Stomach (tissue), 9 donors: Measurements from ENCODE around the gene CYYR1. TPM values are rescaled to one million over a fixed set of nuclear protein-coding genes. Genes with fewer than 3 reads are reported as not detected.
"Not testable (repeated sequence)": the region's sequence is repeated elsewhere in the genome, so short reads cannot be mapped to it uniquely, and the experiment has no call there.

ENCODE experiments used
- DNase-seq, 2 donors: peaks; one replicate each; pipeline versions ENCODE4 v3.0.0 to v3.0.0-alpha.2; 2013 to 2019
- H3K27ac ChIP-seq, 5 donors: fragments of 200-600 bp in 4 of 5; sonication (generic) in 4 of 5; one replicate each; pipeline ENCODE4 v1.5.1; 2013 to 2019; ENCODE audit warnings: mild to moderate bottlenecking in 1 of 5, moderate library complexity in 1 of 5
- H3K27me3 ChIP-seq, 3 donors: fragments of 200-600 bp; sonication (generic); one replicate each; pipeline ENCODE4 v1.5.1; 2017 to 2019; ENCODE audit warnings: mixed run types in 1 of 3
- H3K36me3 ChIP-seq, 4 donors: fragments of 200-600 bp; sonication (generic); 1 replicate in 3 of 4; 2 replicates in 1 of 4; pipeline ENCODE4 v1.5.1; 2016 to 2019
- H3K4me1 ChIP-seq, 4 donors: fragments of 200-600 bp; sonication (generic); one replicate each; pipeline ENCODE4 v1.5.1; 2016 to 2019
- H3K4me3 ChIP-seq, 4 donors: fragments of 200-600 bp; sonication (generic) in 3 of 4; one replicate each; pipeline ENCODE4 v1.5.1; 2016 to 2019; ENCODE audit warnings: mild to moderate bottlenecking in 1 of 4
- H3K9me3 ChIP-seq, 4 donors: fragments of 200-600 bp; sonication (generic); one replicate each; pipeline ENCODE4 v1.5.1; 2016 to 2019
- EP300 ChIP-seq: sonication (generic); formaldehyde crosslinking; IDR thresholded peaks from one replicate; pipeline ENCODE4 v1.6.1; 2017; ENCODE audit warnings: antibody characterized with exemption
- POLR2A ChIP-seq, 4 donors: fragments of 450-650 bp; IDR thresholded peaks; one replicate each; pipeline ENCODE4 v1.6.1; 2016; ENCODE audit warnings: antibody characterized with exemption in 4 of 4, control low read depth in 2 of 4, mild to moderate bottlenecking in 1 of 4, moderate library complexity in 1 of 4
- POLR2AphosphoS5 ChIP-seq, 3 donors: sonication (generic); formaldehyde crosslinking; IDR thresholded peaks; one replicate each; pipeline ENCODE4 v1.6.1; 2016; ENCODE audit warnings: antibody characterized with exemption in 3 of 3
- WGBS, 5 donors: extraction: QIAGEN DNeasy Blood & Tissue Kit in 3 of 5; methylation state at CpG; one replicate each; pipeline versions ENCODE4 v1.1.5 to v1.1.7; 2013 to 2018; 5-methylcytosine and 5-hydroxymethylcytosine counted together
- intact Hi-C: fragments of 100-400 bp; cut with DNase I; formaldehyde crosslinking; loops from one replicate; pipeline ENCODE4 v1.15.1; 2023; ENCODE audit warnings: low total_unique reads
- polyA plus RNA-seq, 3 donors: library from polyadenylated mRNA; stranded (reverse); fragments of 200-250 nt; gene quantifications; one replicate each; pipeline ENCODE4 v1.2.3, GENCODE V29; 2013
- total RNA-seq, 5 donors: library from RNA; depleted of rRNA; stranded (reverse); fragments of >200 nt; gene quantifications; one replicate each; pipeline versions ENCODE4 v1.1.0 to v1.2.3, GENCODE V29; 2014 to 2016
- TF ChIP-seq, protein P1 (sequence below), 7 experiments: fragments of 450-650 bp in 4 of 7; fragments of 200-600 bp in 3 of 7; sonication (generic) in 3 of 7; IDR thresholded peaks; one replicate each; pipeline ENCODE4 v1.5.1; 2016 to 2019; ENCODE audit warnings: antibody characterized with exemption in 7 of 7, control low read depth in 2 of 7, mild to moderate bottlenecking in 1 of 7
- donor health status: healthy with polysubstance abuse.
- donor health status: Bipolar disorder and iron deficiency.
- donor health status: healthy.

CYYR1 gene
- total and polyA plus RNA-seq, 8 donors, result 0.89 to 11.6 (median 6.1) TPM; not detected in 2

DNA sequence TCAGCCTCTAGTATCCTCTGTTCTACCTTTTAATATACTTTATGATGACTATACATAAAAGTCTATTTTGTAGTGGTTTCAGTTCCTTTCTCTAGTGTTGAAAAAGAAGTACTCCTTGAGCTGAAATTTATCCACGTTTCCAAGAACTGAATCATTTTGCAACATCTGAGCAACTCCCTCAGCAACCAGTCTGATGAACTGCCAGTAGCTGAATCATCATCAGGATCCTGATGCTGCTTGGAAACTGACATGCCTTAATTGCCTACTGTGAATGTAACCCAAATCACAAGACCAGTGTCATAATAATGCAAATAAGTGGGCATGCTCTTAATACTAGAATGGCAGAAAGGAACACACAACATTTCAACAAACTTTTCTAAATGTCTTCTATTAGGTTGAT lies 103.3 kb downstream of the CYYR1 start:
- Histone ChIP-seq H3K36me3 (no peaks in the 10 kb centered on the region), H3K4me1 (no peaks in the 10 kb centered on the region), H3K4me3 (no peak overlapping the region), H3K27ac (no peak overlapping the region), H3K27me3 (no peaks in the 10 kb centered on the region), H3K9me3 (no peaks in the 10 kb centered on the region)
- intact Hi-C loops, result no loop called here
- 38 to 53% (median 48%) methylated on average over 1 of the region's 1 CpG for WGBS, 5 donors
- TF ChIP-seq POLR2AphosphoS5 (IDR thresholded peaks at IDR 0.05) (peak in 1 of 3 donors; percentile 19), EP300 (no peak), POLR2A (IDR thresholded peaks at IDR 0.05) (no peak)
- TF ChIP-seq, protein P1, sequence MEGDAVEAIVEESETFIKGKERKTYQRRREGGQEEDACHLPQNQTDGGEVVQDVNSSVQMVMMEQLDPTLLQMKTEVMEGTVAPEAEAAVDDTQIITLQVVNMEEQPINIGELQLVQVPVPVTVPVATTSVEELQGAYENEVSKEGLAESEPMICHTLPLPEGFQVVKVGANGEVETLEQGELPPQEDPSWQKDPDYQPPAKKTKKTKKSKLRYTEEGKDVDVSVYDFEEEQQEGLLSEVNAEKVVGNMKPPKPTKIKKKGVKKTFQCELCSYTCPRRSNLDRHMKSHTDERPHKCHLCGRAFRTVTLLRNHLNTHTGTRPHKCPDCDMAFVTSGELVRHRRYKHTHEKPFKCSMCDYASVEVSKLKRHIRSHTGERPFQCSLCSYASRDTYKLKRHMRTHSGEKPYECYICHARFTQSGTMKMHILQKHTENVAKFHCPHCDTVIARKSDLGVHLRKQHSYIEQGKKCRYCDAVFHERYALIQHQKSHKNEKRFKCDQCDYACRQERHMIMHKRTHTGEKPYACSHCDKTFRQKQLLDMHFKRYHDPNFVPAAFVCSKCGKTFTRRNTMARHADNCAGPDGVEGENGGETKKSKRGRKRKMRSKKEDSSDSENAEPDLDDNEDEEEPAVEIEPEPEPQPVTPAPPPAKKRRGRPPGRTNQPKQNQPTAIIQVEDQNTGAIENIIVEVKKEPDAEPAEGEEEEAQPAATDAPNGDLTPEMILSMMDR (IDR thresholded peaks at IDR 0.05), result no peak
- DNase-seq, result peak in 1 of 2 donors; percentile 35

DNA sequence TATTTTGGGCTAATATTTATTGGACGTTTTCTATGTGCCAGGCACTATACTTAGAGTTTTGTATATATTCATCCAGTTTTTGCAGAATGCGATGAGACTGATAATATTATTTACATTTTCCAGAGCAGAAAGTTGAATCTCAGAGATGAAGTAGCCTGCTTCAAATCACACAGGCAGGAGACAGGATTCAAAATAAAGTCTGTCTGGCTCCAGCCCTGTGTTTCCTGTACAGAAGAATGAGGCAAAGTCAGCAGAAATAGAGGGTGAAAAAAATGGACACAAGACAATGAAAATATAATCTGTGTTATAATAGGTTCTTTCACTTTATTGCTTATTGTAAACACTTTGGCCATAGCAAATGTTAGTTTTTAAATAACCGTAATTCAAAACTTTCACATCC lies 107.2 kb downstream of the CYYR1 start:
- TF ChIP-seq POLR2A (IDR thresholded peaks at IDR 0.05) (no peak), EP300 (no peak), POLR2AphosphoS5 (IDR thresholded peaks at IDR 0.05) (no peak)
- TF ChIP-seq, protein P1 (IDR thresholded peaks at IDR 0.05), result no peak
- no peaks in the 10 kb centered on the region for H3K36me3 ChIP-seq
- WGBS, 5 donors, result 39 to 63% (median 53%) methylated on average over 3 of the region's 3 CpGs
- H3K4me3 ChIP-seq, result no peak overlapping the region
- no peak overlapping the region for H3K27ac ChIP-seq
- no peaks in the 10 kb centered on the region for H3K9me3 ChIP-seq
- no peaks in the 10 kb centered on the region for H3K27me3 ChIP-seq
- H3K4me1 ChIP-seq, result no peaks in the 10 kb centered on the region
- DNase-seq, result no peak
- intact Hi-C loops, result no loop called here

DNA sequence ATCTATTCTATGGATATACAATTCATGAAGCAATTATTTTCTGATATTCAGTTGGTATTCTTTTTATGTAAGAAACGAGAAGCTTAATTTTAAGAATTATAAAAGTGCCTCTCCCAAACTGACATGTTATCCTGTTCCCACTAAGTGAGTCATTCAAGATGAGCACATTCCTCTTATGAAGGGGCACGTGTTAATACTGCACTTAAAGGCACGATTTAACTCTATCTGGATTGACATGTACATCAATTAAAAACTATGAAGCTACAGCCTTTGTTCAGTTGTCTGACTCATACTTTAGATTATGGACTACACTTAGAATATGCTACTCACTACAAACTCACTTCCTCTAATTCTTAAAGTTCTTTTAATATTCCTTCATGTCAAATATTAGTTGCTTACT lies 111.6 kb downstream of the CYYR1 start:
- Histone ChIP-seq H3K4me1 (no peaks in the 10 kb centered on the region), H3K9me3 (peaks cover 0 to 4% (median 0%) of the 10 kb centered on the region in 4 donors), H3K36me3 (no peaks in the 10 kb centered on the region), H3K27ac (no peak overlapping the region), H3K27me3 (no peaks in the 10 kb centered on the region), H3K4me3 (no peak overlapping the region)
- intact Hi-C loops, result no loop called here
- WGBS, 5 donors, result 61 to 73% (median 67%) methylated on average over 3 of the region's 3 CpGs
- DNase-seq, result no peak
- TF ChIP-seq, protein P1 (IDR thresholded peaks at IDR 0.05), result no peak
- TF ChIP-seq POLR2A (IDR thresholded peaks at IDR 0.05) (no peak), EP300 (no peak), POLR2AphosphoS5 (IDR thresholded peaks at IDR 0.05) (no peak)

DNA sequence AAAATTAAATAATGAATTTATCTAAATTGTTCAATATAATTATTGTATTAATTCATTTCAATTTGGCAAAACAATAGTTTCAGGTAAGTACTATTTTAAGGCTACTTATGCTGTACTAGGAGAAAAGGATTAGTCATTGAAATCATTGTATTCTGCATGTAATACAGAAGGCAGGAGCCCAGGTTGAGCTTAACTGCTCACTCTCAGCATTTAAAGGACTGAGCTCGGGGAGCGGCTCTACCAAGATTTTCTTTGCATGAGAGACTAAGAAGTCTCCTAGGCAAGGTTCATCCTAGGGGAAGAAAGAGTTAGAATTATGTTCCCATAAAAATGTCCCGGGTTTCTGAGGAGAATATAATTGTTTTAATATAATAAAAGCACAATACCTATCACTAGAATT lies 112.5 kb downstream of the CYYR1 start:
- Histone ChIP-seq H3K9me3 (peaks cover 0 to 4% (median 0%) of the 10 kb centered on the region in 4 donors), H3K4me3 (no peak overlapping the region), H3K27ac (no peak overlapping the region), H3K4me1 (no peaks in the 10 kb centered on the region), H3K27me3 (no peaks in the 10 kb centered on the region), H3K36me3 (no peaks in the 10 kb centered on the region)
- 82 to 92% (median 91%) methylated on average over 3 of the region's 3 CpGs for WGBS, 5 donors
- intact Hi-C loops, result no loop called here
- DNase-seq, result no peak
- no peak for TF ChIP-seq POLR2A (IDR thresholded peaks at IDR 0.05)
- TF ChIP-seq, protein P1 (IDR thresholded peaks at IDR 0.05), result no peak
- TF ChIP-seq POLR2AphosphoS5 (IDR thresholded peaks at IDR 0.05), result no peak
- TF ChIP-seq EP300, result no peak

DNA sequence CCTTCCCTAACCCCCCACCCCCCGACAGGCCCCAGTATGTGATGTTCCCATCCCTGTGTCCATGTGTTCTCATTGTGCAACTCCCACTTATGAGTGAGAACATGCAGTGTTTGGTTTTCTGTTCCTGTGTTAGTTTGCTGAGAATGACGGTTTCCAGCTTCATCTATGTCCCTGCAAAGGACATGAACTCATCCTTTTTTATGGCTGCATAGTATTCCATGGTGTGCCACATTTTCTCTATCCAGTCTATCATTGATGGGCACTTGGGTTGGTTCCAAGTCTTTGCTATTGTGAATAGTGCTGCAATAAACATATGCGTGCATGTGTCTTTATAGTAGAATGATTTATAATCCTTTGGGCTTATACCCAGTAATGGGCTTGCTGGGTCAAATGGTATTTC lies 114.2 kb downstream of the CYYR1 start:
- H3K4me3 ChIP-seq, H3K9me3 ChIP-seq, H3K4me1 ChIP-seq, H3K27ac ChIP-seq, H3K27me3 ChIP-seq, H3K36me3 ChIP-seq, DNase-seq, intact Hi-C loops: not testable (repeated sequence)
- WGBS, 5 donors, result 82 to 90% (median 86%) methylated on average over 3 of the region's 3 CpGs
